PFSK-1 (cell line): ENCODE measurements around the gene OR52E1.

Experiments
- FOXP2 ChIP-seq: optimal IDR thresholded peaks from 2 replicates; pipeline ENCODE3; 2011; ENCODE audit warnings: borderline replicate concordance, control low read depth, inconsistent platforms; ENCODE audit not compliant: insufficient read depth; ENCODE audit errors: extremely low read length, extremely low read depth
- POLR2AphosphoS5 ChIP-seq: IDR thresholded peaks from 2 replicates; pipeline ENCODE4 v1.6.1; 2012; ENCODE audit warnings: low read depth, mild to moderate bottlenecking, control low read depth, low read length, moderate library complexity

- TF ChIP-seq FOXP2 (no peak), POLR2AphosphoS5 (no peak)
These were observed 26.0 kb upstream of the OR52E1 start for GRCh38 chr11:5043380-5043779.
